ENCODE data around the gene STIP1. TPM values are rescaled to one million over a fixed set of nuclear protein-coding genes. Genes with fewer than 3 reads are reported as not detected.

STIP1 gene
- total and polyA plus RNA-seq, 2 of the 8 experiments (the other 6 are each of a cell fraction or from before 2014, with no cell fraction given) = 140 to 329 TPM

GRCh38 chr11:64234647-64235379 is 48.8 kb downstream of the STIP1 start (continued):
- TF ChIP-seq TCF12 (IDR thresholded peaks at IDR 0.05; ENCODE audit: low read depth, low read length) = no peak
- no peak for TF ChIP-seq POLR2AphosphoS5 (IDR thresholded peaks at IDR 0.05; ENCODE audit: low read depth, low read length)

All from H1 (cell line).